Smooth muscle cell (in vitro differentiated cells): ENCODE results near the gene FYB1. TPM values are rescaled to one million over a fixed set of nuclear protein-coding genes. Genes with fewer than 3 reads are reported as not detected.
A peak's percentile ranks its signal among the peaks of the same experiment; 100 is the strongest.

Source experiments
- DNase-seq: peaks from one replicate; lab custom pipeline; 2025; ENCODE audit not compliant: unreplicated experiment; lab: John Stamatoyannopoulos, UW
- H2AFZ ChIP-seq: fragments of 200-600 bp; sonication (generic); 2 replicates; pipeline ENCODE4 v1.6.0; 2016; ENCODE audit warnings: antibody characterized with exemption, low read depth, mild to moderate bottlenecking
- H3F3A ChIP-seq: fragments of 200-600 bp; sonication (generic); 2 replicates; pipeline ENCODE4 v1.6.0; 2017; ENCODE audit warnings: antibody characterized with exemption, low read depth
- H3K27ac ChIP-seq: fragments of 200-600 bp; sonication (generic); 2 replicates; pipeline ENCODE4 v1.5.1; 2016; ENCODE audit warnings: low read depth, mild to moderate bottlenecking
- H3K27me3 ChIP-seq: fragments of 200-600 bp; sonication (generic); 2 replicates; pipeline ENCODE4 v1.6.1; 2016; ENCODE audit warnings: low read depth, mild to moderate bottlenecking
- H3K36me3 ChIP-seq: fragments of 200-600 bp; sonication (generic); 2 replicates; pipeline ENCODE4 v1.5.1; 2016; ENCODE audit warnings: low read depth
- H3K4me1 ChIP-seq: fragments of 200-600 bp; sonication (generic); 2 replicates; pipeline ENCODE4 v1.5.1; 2016; ENCODE audit warnings: low read depth
- H3K4me2 ChIP-seq: fragments of 200-600 bp; sonication (generic); 2 replicates; pipeline ENCODE4 v1.6.0; 2016; ENCODE audit warnings: mild to moderate bottlenecking
- H3K4me3 ChIP-seq: fragments of 200-600 bp; sonication (generic); 2 replicates; pipeline ENCODE4 v1.5.1; 2016; ENCODE audit warnings: mild to moderate bottlenecking
- H3K79me2 ChIP-seq: fragments of 200-600 bp; sonication (generic); 2 replicates; pipeline ENCODE4 v1.6.0; 2016; ENCODE audit warnings: low read depth, mild to moderate bottlenecking
- H3K9ac ChIP-seq: fragments of 200-600 bp; sonication (generic); 2 replicates; pipeline ENCODE4 v1.6.0; 2016; ENCODE audit warnings: low read depth
- H3K9me3 ChIP-seq: fragments of 200-600 bp; sonication (generic); replicated peaks from 2 replicates; pipeline ENCODE4 v1.5.1; 2016; ENCODE audit warnings: low read depth
- H4K20me1 ChIP-seq: fragments of 200-600 bp; sonication (generic); 2 replicates; pipeline ENCODE4 v1.6.0; 2016; ENCODE audit warnings: low read depth
- WGBS: methylation state at CpG from one replicate; pipeline ENCODE4 v1.1.7; 2016; ENCODE audit warnings: low lambda C conversion rate; 5-methylcytosine and 5-hydroxymethylcytosine counted together
- polyA plus RNA-seq: library from polyadenylated mRNA; unstranded; fragments of >200 nt; fragmentation: Nextera tagmentation; extraction: Ambion mirVana; gene quantifications from 2 replicates; pipeline ENCODE4 v1.2.1, GENCODE V29; 2016
- total RNA-seq: library from RNA; depleted of rRNA; stranded (reverse); fragments of >200 nt; gene quantifications from 2 replicates; pipeline ENCODE4 v1.2.3, GENCODE V29; 2014
- TF ChIP-seq, protein P1 (sequence below): fragments of 200-600 bp; sonication (generic); IDR thresholded peaks from 2 replicates; pipeline ENCODE4 v1.5.1; 2017; ENCODE audit warnings: borderline replicate concordance, mild to moderate bottlenecking, antibody characterized with exemption; ENCODE audit not compliant: insufficient read depth, poor library complexity, severe bottlenecking

Gene FYB1
- total and polyA plus RNA-seq, 2 experiments from 2014 or later: 0.06 to 0.22 TPM

DNA sequence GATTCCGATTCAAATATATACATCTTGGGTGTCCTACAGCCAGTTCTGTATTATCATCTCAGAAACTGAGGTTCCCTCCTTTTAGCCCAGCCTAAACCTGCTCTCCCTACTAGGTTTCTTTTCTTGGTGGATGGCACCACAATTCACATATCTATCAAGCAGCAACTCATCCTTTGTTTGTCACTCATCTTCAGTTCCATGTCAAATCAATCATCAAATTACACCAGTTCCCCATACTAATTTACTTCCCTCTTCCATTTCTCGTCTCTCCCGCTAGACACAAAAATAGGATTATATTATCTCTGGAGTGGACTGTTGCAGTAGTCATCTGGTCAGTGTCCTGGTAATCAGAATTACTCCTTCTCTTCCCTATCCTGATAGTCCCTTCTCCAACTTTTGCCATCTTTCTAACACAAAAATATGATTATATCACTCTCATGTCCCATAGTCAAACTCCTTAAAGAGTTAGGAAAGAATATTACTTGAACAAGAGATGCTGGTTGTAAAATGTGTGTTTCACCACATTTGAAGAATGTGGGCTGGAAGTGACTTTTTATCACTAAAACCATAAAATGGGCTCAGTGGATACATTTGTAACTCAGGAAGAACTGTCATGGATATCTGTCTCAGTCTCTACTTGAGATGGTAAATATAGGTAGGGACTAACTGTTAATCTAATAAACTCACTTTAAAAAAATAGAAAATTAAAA is 76.1 kb downstream of the FYB1 start:
- Histone ChIP-seq H3F3A (no peaks in the 10 kb centered on the region), H3K4me3 (no peak overlapping the region), H2AFZ (no peak overlapping the region), H4K20me1 (no peaks in the 10 kb centered on the region), H3K9me3 (no peaks in the 10 kb centered on the region), H3K36me3 (no peaks in the 10 kb centered on the region), H3K27me3 (no peaks in the 10 kb centered on the region), H3K9ac (no peak overlapping the region), H3K4me2 (no peak overlapping the region), H3K4me1 (no peaks in the 10 kb centered on the region), H3K79me2 (no peaks in the 10 kb centered on the region), H3K27ac (no peak overlapping the region)
- no peak for DNase-seq
- 47% methylated on average over 3 of the region's 3 CpGs for WGBS
- TF ChIP-seq, protein P1, sequence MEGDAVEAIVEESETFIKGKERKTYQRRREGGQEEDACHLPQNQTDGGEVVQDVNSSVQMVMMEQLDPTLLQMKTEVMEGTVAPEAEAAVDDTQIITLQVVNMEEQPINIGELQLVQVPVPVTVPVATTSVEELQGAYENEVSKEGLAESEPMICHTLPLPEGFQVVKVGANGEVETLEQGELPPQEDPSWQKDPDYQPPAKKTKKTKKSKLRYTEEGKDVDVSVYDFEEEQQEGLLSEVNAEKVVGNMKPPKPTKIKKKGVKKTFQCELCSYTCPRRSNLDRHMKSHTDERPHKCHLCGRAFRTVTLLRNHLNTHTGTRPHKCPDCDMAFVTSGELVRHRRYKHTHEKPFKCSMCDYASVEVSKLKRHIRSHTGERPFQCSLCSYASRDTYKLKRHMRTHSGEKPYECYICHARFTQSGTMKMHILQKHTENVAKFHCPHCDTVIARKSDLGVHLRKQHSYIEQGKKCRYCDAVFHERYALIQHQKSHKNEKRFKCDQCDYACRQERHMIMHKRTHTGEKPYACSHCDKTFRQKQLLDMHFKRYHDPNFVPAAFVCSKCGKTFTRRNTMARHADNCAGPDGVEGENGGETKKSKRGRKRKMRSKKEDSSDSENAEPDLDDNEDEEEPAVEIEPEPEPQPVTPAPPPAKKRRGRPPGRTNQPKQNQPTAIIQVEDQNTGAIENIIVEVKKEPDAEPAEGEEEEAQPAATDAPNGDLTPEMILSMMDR: no peak

- TF ChIP-seq, protein P1: no peak
- no peaks in the 10 kb centered on the region for H3K79me2 ChIP-seq
- H3K27ac ChIP-seq: no peak overlapping the region
- no peak for DNase-seq
- 82% methylated on average over 7 of the region's 7 CpGs for WGBS
- no peaks in the 10 kb centered on the region for H4K20me1 ChIP-seq
- H3K27me3 ChIP-seq: no peaks in the 10 kb centered on the region
- H3K4me3 ChIP-seq: no peak overlapping the region
- H3K9me3 ChIP-seq: no peaks in the 10 kb centered on the region
- no peaks in the 10 kb centered on the region for H3K36me3 ChIP-seq
- H3K4me1 ChIP-seq: no peaks in the 10 kb centered on the region
- H3F3A ChIP-seq: no peaks in the 10 kb centered on the region
- no peak overlapping the region for H2AFZ ChIP-seq
- H3K9ac ChIP-seq: no peak overlapping the region
- H3K4me2 ChIP-seq: no peak overlapping the region
These were observed 78.7 kb downstream of the FYB1 start for GRCh38 chr5:39140558-39141168.

GRCh38 chr5:39138892-39139291 is 80.5 kb downstream of the FYB1 start:
- Histone ChIP-seq H3K9me3 (no peaks in the 10 kb centered on the region), H3K79me2 (no peaks in the 10 kb centered on the region), H3K4me1 (no peaks in the 10 kb centered on the region), H4K20me1 (no peaks in the 10 kb centered on the region), H3K27ac (peak overlapping the region; percentile 50), H3K4me2 (peak overlapping the region; percentile 31), H3K9ac (no peak overlapping the region), H3K4me3 (no peak overlapping the region), H3K27me3 (no peaks in the 10 kb centered on the region), H3F3A (no peaks in the 10 kb centered on the region), H2AFZ (no peak overlapping the region), H3K36me3 (no peaks in the 10 kb centered on the region)
- TF ChIP-seq, protein P1: no peak
- 24% methylated on average over 2 of the region's 2 CpGs for WGBS
- no peak for DNase-seq
